A549 (cell line): ENCODE measurements around the gene SYPL1. TPM values are rescaled to one million over a fixed set of nuclear protein-coding genes. Genes with fewer than 3 reads are reported as not detected.

ENCODE experiments used
- ATAC-seq, 2 experiments: fragments of 200-7000 bp in 1 of 2; fragments of >200 bp in 1 of 2; cut with Nextera tagmentation in 1 of 2; cut with Tn5 transposase in 1 of 2; 3 replicates each; pipeline versions ENCODE4 v1.8.0 to v1.9.1; 2018 to 2020; ENCODE audit warnings: mild to moderate bottlenecking in 1 of 2, moderate library complexity in 1 of 2
- CTCF ChIA-PET: fragments of 300-600 bp; sonication (Branson Sonifier 250); formaldehyde crosslinking; extraction: SDS; loops from one replicate; lab custom pipeline; 2021; ENCODE audit warnings: antibody characterized with exemption, inconsistent platforms; lab: Yijun Ruan, JAX
- POLR2A ChIA-PET: fragments of 350-600 bp; formaldehyde crosslinking; extraction: SDS; loops from one replicate; lab custom pipeline; 2021; ENCODE audit warnings: antibody characterized with exemption, inconsistent platforms; lab: Yijun Ruan, JAX
- DNase-seq, 2 experiments: peaks; one replicate each; pipeline versions ENCODE4 v3.0.0 to v3.0.0-alpha.2; 2011 to 2016; ENCODE audit warnings: low read depth in 1 of 2, low spot score in 1 of 2
- FAIRE-seq: peaks from 2 replicates; lab custom pipeline; 2011; peaks lifted over from hg19 to GRCh38; lab: Jason Lieb, UNC
- H3K27ac ChIP-seq, 2 experiments: fragments of >200 bp; sonication (Bioruptor Twin); formaldehyde crosslinking; 3 replicates each; pipeline ENCODE4 v1.5.1; 2016 to 2017
- H3K4me1 ChIP-seq: fragments of >200 bp; sonication (Bioruptor Twin); formaldehyde crosslinking; 3 replicates; pipeline ENCODE4 v1.6.1; 2016
- H3K4me2 ChIP-seq: fragments of >200 bp; sonication (Bioruptor Twin); formaldehyde crosslinking; 3 replicates; pipeline ENCODE4 v1.6.1; 2016
- H3K4me3 ChIP-seq: fragments of >200 bp; sonication (Bioruptor Twin); formaldehyde crosslinking; 3 replicates; pipeline ENCODE4 v1.5.1; 2016
- H3K9me3 ChIP-seq: fragments of >200 bp; sonication (Bioruptor Twin); formaldehyde crosslinking; 3 replicates; pipeline ENCODE4 v1.6.1; 2016
- BHLHE40 ChIP-seq: IDR thresholded peaks from 2 replicates; pipeline ENCODE4 v1.6.1; 2012; ENCODE audit warnings: low read depth, low read length, inconsistent platforms
- CBX8 ChIP-seq: fragments of 200-600 bp; sonication (generic); IDR thresholded peaks from 2 replicates; pipeline ENCODE4 v1.6.1; 2016
- E2F6 ChIP-seq: IDR thresholded peaks from 2 replicates; pipeline ENCODE4 v1.6.1; 2012; ENCODE audit warnings: low read depth, borderline replicate concordance
- ELK1 ChIP-seq: fragments of 150-350 bp; IDR thresholded peaks from 2 replicates; pipeline ENCODE4 v1.6.1; 2014; ENCODE audit warnings: low read depth, mild to moderate bottlenecking, low read length
- GATA3 ChIP-seq: IDR thresholded peaks from 2 replicates; pipeline ENCODE4 v1.6.1; 2012; ENCODE audit warnings: borderline replicate concordance
- HES2 ChIP-seq: fragments of >200 bp; sonication (Bioruptor Twin); formaldehyde crosslinking; IDR thresholded peaks from 2 replicates; pipeline ENCODE4 v1.6.1; 2016
- HMGXB4 ChIP-seq: fragments of 250-450 bp; sonication (Bioruptor Pico); IDR thresholded peaks from 2 replicates; pipeline ENCODE4 v1.5.0; 2021; ENCODE audit warnings: mild to moderate bottlenecking, moderate library complexity, borderline replicate concordance
- HOXA7 ChIP-seq: fragments of 250-450 bp; sonication (Bioruptor Pico); IDR thresholded peaks from 2 replicates; pipeline ENCODE4 v1.5.0; 2020; ENCODE audit warnings: mild to moderate bottlenecking, moderate library complexity
- JUNB ChIP-seq: fragments of >200 bp; sonication (Bioruptor Twin); formaldehyde crosslinking; IDR thresholded peaks from 2 replicates; pipeline ENCODE4 v1.6.1; 2016
- MYC ChIP-seq: IDR thresholded peaks from 2 replicates; pipeline ENCODE4 v1.6.1; 2012; ENCODE audit warnings: mild to moderate bottlenecking, inconsistent platforms, low read length, improper control_type of control experiment, borderline replicate concordance
- NR3C1 ChIP-seq: fragments of >200 bp; sonication (Bioruptor Twin); formaldehyde crosslinking; IDR thresholded peaks from 3 replicates; pipeline ENCODE4 v1.6.1; 2017
- SMC3 ChIP-seq: fragments of >200 bp; sonication (Bioruptor Twin); formaldehyde crosslinking; IDR thresholded peaks from 3 replicates; pipeline ENCODE4 v1.6.1; 2018; ENCODE audit warnings: inconsistent platforms
- TFCP2L1 ChIP-seq: fragments of 250-450 bp; sonication (Bioruptor Pico); IDR thresholded peaks from 2 replicates; pipeline ENCODE4 v1.5.0; 2021; ENCODE audit warnings: mild to moderate bottlenecking
- USF2 ChIP-seq: fragments of 450-650 bp; IDR thresholded peaks from 2 replicates; pipeline ENCODE4 v1.6.1; 2014; ENCODE audit warnings: antibody characterized with exemption
- ZC3H11A ChIP-seq: fragments of 450-650 bp; IDR thresholded peaks from 2 replicates; pipeline ENCODE4 v1.6.1; 2014; ENCODE audit warnings: antibody characterized with exemption, mild to moderate bottlenecking
- ZSCAN20 ChIP-seq: fragments of 250-450 bp; sonication (Bioruptor Pico); IDR thresholded peaks from 2 replicates; pipeline ENCODE4 v1.8.0; 2022; ENCODE audit warnings: mild to moderate bottlenecking, moderate library complexity
- WGBS: methylation state at CpG from one replicate; pipeline ENCODE4 v1.1.6; 2017; ENCODE audit errors: missing lambda C conversion rate; 5-methylcytosine and 5-hydroxymethylcytosine counted together
- polyA plus RNA-seq, 4 experiments: library from polyadenylated mRNA; depleted of rRNA in 3 of 4; stranded (reverse); fragments of >200 nt; fragmentation: RNase III in 1 of 4; extraction: RNeasy Plus Mini Kit Qiagen cat#74134 plus additional on column Dnase treatment in 1 of 4; gene quantifications; 2 replicates in 3 of 4; 3 replicates in 1 of 4; pipeline ENCODE4 v1.2.3, GENCODE V29; 2011 to 2017

The SYPL1 gene
- polyA plus RNA-seq, 2 of the 4 experiments (the other 2 are of a cell fraction) = 102 to 131 TPM

GRCh38 chr7:106153891-106154449 is 41.9 kb upstream of the SYPL1 start (continued):
- TF ChIP-seq HOXA7 (CRISPR knock-in tag) = no peak
- TF ChIP-seq, all 56 proteins: peak for 3

- ATAC-seq (no peak), FAIRE-seq (no peak), DNase-seq (no peak)
- ChIA-PET CTCF (interaction anchor here (1.0 to 23.9 kb wide), 8 partner anchors 8 to 392 kb away, joined by 3 to 487 read pairs (median 36); no protein-coding TSS in a partner anchor), POLR2A (no interaction called here)
- H3K4me1 ChIP-seq = peaks cover 20% of the 10 kb centered on the region; the same call in 2 of the 3 replicates
- H3K4me3 ChIP-seq = no peak overlapping the region
- TF ChIP-seq USF2 = no peak
- no peak for TF ChIP-seq ELK1
- TF ChIP-seq BHLHE40 = no peak
- no peak for TF ChIP-seq HMGXB4 (CRISPR knock-in tag)
- TF ChIP-seq HES2 = no peak
- no peak for TF ChIP-seq NR3C1
- TF ChIP-seq MYC = no peak
- H3K9me3 ChIP-seq = no peaks in the 10 kb centered on the region
- peak overlapping the region; percentile 36 for H3K4me2 ChIP-seq
- 61% methylated on average over 6 of the region's 6 CpGs for WGBS
- no peak overlapping the region for H3K27ac ChIP-seq
These were observed 40.2 kb upstream of the SYPL1 start for GRCh38 chr7:106152313-106152665.

- Histone ChIP-seq H3K4me2 (peak overlapping the region; percentile 36), H3K9me3 (no peaks in the 10 kb centered on the region), H3K4me1 (peaks cover 20% of the 10 kb centered on the region; the same call in 2 of the 3 replicates), H3K4me3 (no peak overlapping the region), H3K27ac (no peak overlapping the region)
- no peak for DNase-seq
- 55% methylated on average over 7 of the region's 7 CpGs for WGBS
- TF ChIP-seq ZC3H11A = no peak
- TF ChIP-seq SMC3 = no peak
- no peak for TF ChIP-seq HOXA7 (CRISPR knock-in tag)
- no peak for TF ChIP-seq USF2
- no peak for TF ChIP-seq ZSCAN20
- no peak for TF ChIP-seq GATA3
- no peak for TF ChIP-seq E2F6
- TF ChIP-seq ELK1 = no peak
- TF ChIP-seq BHLHE40 = no peak
- no peak for TF ChIP-seq TFCP2L1 (CRISPR knock-in tag)
- no peak for TF ChIP-seq CBX8
- TF ChIP-seq JUNB = no peak
- POLR2A ChIA-PET = no interaction called here
- no peak for ATAC-seq
- FAIRE-seq = no peak
- CTCF ChIA-PET = interaction anchor here (0.9 to 23.9 kb wide), 9 partner anchors 8 to 392 kb away, joined by 3 to 487 read pairs (median 7); partner anchors contain the start of gene SYPL1
These were observed 39.6 kb upstream of the SYPL1 start for GRCh38 chr7:106151459-106152312.
